ENCODE data around the gene CLEC16A. TPM values are rescaled to one million over a fixed set of nuclear protein-coding genes. Genes with fewer than 3 reads are reported as not detected.

The CLEC16A gene
- total RNA-seq, 4 donors from 2014 or later = 20.3 to 25.7 (median 25.1) TPM

DNA sequence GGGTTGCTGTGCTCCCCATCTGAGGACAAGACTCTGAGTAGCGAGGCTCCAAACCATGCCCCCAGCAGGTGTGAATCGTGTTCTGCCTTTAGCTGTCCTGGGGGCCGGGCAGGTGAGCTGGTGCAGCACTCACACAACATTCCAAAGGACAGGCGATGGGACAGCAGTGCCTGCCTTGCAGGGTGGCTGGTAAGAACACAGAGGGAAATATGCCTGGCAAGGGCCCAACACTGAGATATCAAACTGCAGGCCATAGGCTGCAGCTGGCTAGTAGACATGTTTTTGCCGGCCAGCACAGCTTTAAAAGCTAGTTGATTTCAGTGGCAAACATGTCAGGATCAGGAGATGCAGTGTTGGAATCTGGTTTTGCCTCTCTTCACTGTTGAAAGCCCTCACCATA lies 23.6 kb downstream of the CLEC16A start:
- TF ChIP-seq POLR2A (IDR thresholded peaks at IDR 0.05) = no peak
- TF ChIP-seq, protein P1, sequence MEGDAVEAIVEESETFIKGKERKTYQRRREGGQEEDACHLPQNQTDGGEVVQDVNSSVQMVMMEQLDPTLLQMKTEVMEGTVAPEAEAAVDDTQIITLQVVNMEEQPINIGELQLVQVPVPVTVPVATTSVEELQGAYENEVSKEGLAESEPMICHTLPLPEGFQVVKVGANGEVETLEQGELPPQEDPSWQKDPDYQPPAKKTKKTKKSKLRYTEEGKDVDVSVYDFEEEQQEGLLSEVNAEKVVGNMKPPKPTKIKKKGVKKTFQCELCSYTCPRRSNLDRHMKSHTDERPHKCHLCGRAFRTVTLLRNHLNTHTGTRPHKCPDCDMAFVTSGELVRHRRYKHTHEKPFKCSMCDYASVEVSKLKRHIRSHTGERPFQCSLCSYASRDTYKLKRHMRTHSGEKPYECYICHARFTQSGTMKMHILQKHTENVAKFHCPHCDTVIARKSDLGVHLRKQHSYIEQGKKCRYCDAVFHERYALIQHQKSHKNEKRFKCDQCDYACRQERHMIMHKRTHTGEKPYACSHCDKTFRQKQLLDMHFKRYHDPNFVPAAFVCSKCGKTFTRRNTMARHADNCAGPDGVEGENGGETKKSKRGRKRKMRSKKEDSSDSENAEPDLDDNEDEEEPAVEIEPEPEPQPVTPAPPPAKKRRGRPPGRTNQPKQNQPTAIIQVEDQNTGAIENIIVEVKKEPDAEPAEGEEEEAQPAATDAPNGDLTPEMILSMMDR (IDR thresholded peaks at IDR 0.05) = no peak
- Histone ChIP-seq H3K27me3 (no peaks in the 10 kb centered on the region), H3K4me1 (peaks cover 6 to 30% (median 11%) of the 10 kb centered on the region in 3 donors), H3K36me3 (peaks cover 7 to 79% (median 10%) of the 10 kb centered on the region in 3 donors), H3K9me3 (no peaks in the 10 kb centered on the region), H3K27ac (no peak overlapping the region), H3K4me3 (no peak overlapping the region)
- DNase-seq = no peak
- intact Hi-C loops (cut with DNase I) = loop anchor here (10.0 kb wide), 3 partner anchors 397 to 747 kb away; no protein-coding TSS in a partner anchor
- 82% methylated on average over 4 of the region's 5 CpGs; no CpG with 5 or more reads in 1 of the 2 donors for WGBS, 2 donors

DNA sequence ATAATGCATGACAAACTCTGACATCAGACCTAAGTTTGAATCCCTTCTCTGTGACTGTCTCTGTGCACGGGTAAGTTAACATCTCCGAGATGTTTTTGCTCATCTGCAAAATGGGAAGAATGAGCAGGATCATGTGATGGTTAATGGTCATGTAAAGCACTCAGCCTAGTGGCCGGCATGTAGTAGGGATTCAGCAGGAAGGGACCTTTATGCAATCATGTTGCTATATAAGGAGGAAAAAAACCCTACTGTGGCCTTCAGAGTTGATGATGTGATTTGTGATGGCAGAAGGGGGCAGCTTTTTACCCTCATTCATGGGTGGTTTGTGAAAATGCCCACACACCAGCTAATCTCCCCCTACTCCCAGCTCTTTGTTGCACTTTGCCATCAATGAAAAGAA lies 24.1 kb downstream of the CLEC16A start:
- H3K36me3 ChIP-seq = peaks cover 2 to 79% (median 6%) of the 10 kb centered on the region in 3 donors
- WGBS, 2 donors = 90 to 95% methylated on average over 3 of the region's 3 CpGs
- TF ChIP-seq POLR2A (IDR thresholded peaks at IDR 0.05) = no peak
- TF ChIP-seq, protein P1 (IDR thresholded peaks at IDR 0.05) = no peak

DNA sequence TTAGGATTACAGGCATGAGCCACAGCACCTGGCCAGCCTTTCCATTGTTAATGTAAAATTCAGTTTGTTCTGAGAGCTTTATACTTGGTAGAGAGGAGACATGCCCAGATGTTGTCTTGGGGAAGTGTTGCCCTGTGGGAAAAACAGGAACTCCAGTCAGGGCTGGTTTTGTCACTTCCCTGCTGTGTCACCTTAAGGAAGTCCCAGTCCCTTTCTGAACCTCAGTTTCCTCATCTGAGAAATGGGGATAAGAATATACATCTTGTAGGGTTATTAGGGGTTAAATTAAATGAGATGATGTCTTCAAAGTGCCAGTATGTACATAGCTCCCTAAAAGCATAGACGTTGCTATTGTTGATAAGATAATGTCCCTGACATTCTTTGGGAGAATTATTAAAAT lies 25.3 kb downstream of the CLEC16A start:
- Histone ChIP-seq H3K4me3 (no peak overlapping the region), H3K9me3 (no peaks in the 10 kb centered on the region), H3K4me1 (peaks cover 3 to 19% (median 7%) of the 10 kb centered on the region in 3 donors), H3K27ac (no peak overlapping the region), H3K36me3 (peaks cover 0 to 85% (median 3%) of the 10 kb centered on the region in 3 donors), H3K27me3 (no peaks in the 10 kb centered on the region)
- WGBS, 2 donors = 60 to 62% methylated on average over 1 of the region's 1 CpG
- TF ChIP-seq, protein P1 (IDR thresholded peaks at IDR 0.05) = no peak
- no peak for TF ChIP-seq POLR2A (IDR thresholded peaks at IDR 0.05)
- no peak for DNase-seq
- intact Hi-C loops (cut with DNase I) = loop anchor here (5.0 to 10.0 kb wide), 4 partner anchors 288 to 745 kb away; partner anchors contain the start of gene SOCS1

More for the DNA sequence above, 24.1 kb downstream of the CLEC16A start:
- Histone ChIP-seq H3K27ac (no peak overlapping the region), H3K4me1 (peaks cover 6 to 30% (median 11%) of the 10 kb centered on the region in 3 donors), H3K27me3 (no peaks in the 10 kb centered on the region), H3K4me3 (no peak overlapping the region), H3K9me3 (no peaks in the 10 kb centered on the region)
- intact Hi-C loops (cut with DNase I) = loop anchor here (10.0 kb wide), 3 partner anchors 396 to 746 kb away; no protein-coding TSS in a partner anchor
- no peak for DNase-seq

DNA sequence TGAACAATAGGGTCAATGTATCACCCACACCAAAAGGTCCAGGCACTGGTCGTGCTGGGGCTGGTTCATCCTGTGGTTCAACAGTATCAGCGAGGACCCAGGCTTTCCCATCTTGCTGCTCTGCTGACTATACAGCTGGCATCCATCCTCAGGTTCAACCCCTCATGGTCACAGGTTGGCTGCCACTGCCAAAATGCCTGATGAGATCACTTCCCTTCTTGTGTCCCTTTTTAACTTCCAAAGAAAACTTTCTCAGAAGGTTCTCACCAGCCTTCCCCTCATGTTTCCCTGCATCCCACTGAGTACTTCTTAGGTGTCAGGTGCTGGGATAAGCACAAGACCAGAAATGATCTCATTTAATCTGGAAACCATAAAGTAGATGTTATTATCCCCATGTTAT lies 25.7 kb downstream of the CLEC16A start:
- Histone ChIP-seq H3K36me3 (peaks cover 0 to 86% (median 3%) of the 10 kb centered on the region in 3 donors), H3K4me3 (no peak overlapping the region), H3K4me1 (peaks cover 3 to 19% (median 7%) of the 10 kb centered on the region in 3 donors), H3K27ac (no peak overlapping the region), H3K27me3 (no peaks in the 10 kb centered on the region), H3K9me3 (no peaks in the 10 kb centered on the region)
- no peak for TF ChIP-seq POLR2A (IDR thresholded peaks at IDR 0.05)
- TF ChIP-seq, protein P1 (IDR thresholded peaks at IDR 0.05) = no peak
- intact Hi-C loops (cut with DNase I) = loop anchor here (5.0 kb wide), 1 partner anchor 287 kb away; the partner anchor contains the start of gene SOCS1
- 81 to 94% methylated on average over 2 of the region's 2 CpGs for WGBS, 2 donors
- no peak for DNase-seq

DNA sequence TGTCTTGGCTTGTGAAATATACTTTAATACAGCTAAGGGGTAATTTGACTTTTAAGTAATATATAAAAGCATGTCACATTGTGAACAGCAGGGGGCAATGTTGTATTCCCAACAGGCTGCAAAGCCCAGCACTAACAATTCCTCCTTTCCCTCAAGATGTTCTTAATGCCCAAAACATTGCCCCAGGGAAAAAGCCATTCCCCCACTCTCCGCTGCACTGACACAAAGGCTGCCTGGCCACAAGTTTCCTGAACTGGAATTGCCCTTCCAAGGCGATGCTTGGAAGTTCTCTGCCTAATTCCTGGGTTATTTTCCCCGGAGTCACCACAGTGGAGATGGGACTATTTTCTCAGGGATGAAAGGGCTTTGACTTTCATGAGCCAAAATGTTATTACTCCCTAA lies 27.2 kb downstream of the CLEC16A start:
- H3K27ac ChIP-seq = peak overlapping the region in 3 of 4 donors; percentile 45 to 56 (median 51)
- TF ChIP-seq, protein P1 (IDR thresholded peaks at IDR 0.05) = peak; percentile 72 to 88 (median 78)
- TF ChIP-seq POLR2A (IDR thresholded peaks at IDR 0.05) = no peak
- no peaks in the 10 kb centered on the region for H3K9me3 ChIP-seq
- WGBS, 2 donors = 33% methylated on average over 3 of the region's 3 CpGs; no CpG with 5 or more reads in 1 of the 2 donors
- H3K36me3 ChIP-seq = peaks cover 0 to 84% (median 3%) of the 10 kb centered on the region in 3 donors
- intact Hi-C loops (cut with DNase I) = loop anchor here (5.0 kb wide), 1 partner anchor 286 kb away; the partner anchor contains the start of gene SOCS1
- no peaks in the 10 kb centered on the region for H3K27me3 ChIP-seq
- no peak for DNase-seq
- H3K4me3 ChIP-seq = no peak overlapping the region
- peaks cover 3 to 19% (median 7%) of the 10 kb centered on the region in 3 donors for H3K4me1 ChIP-seq
